Left kidney (tissue), 2 donors: Measurements from ENCODE around the gene HMX3. TPM values are rescaled to one million over a fixed set of nuclear protein-coding genes. Genes with fewer than 3 reads are reported as not detected.
"Not testable (repeated sequence)": the region's sequence is repeated elsewhere in the genome, so short reads cannot be mapped to it uniquely, and the experiment has no call there.

Experiments used
- DNase-seq: peaks from one replicate; pipeline ENCODE4 v3.0.0-alpha.2; 2013
- polyA plus RNA-seq: library from polyadenylated mRNA; unstranded; fragments of 120-200 nt; gene quantifications from one replicate; pipeline ENCODE4 v1.2.1, GENCODE V29; 2013; ENCODE audit not compliant: insufficient read length

The HMX3 gene
- polyA plus RNA-seq, 1 donor = not detected

- DNase-seq = no peak
Measured at GRCh38 chr10:123175389-123176387, 39.9 kb downstream of the HMX3 start.

- DNase-seq = not testable (repeated sequence)
Measured at GRCh38 chr10:123178390-123178789, 42.6 kb downstream of the HMX3 start.

- no peak for DNase-seq
Measured at GRCh38 chr10:123180101-123181090, 44.6 kb downstream of the HMX3 start.

- no peak for DNase-seq
Measured at GRCh38 chr10:123183724-123184123, 48.0 kb downstream of the HMX3 start.

- DNase-seq = no peak
Measured at GRCh38 chr10:123187781-123188180, 52.0 kb downstream of the HMX3 start.

Other genes starting within 250 kb of the HMX3 start
- gene FAM24A, start 225.4 kb upstream of the HMX3 start, polyA plus RNA-seq = not detected
- 24.5 TPM for gene C10orf88, start 181.7 kb upstream of the HMX3 start, polyA plus RNA-seq
- 12.7 TPM for gene PSTK, start 155.6 kb upstream of the HMX3 start, polyA plus RNA-seq
- gene IKZF5, start 127.2 kb upstream of the HMX3 start, polyA plus RNA-seq = 27.5 TPM
- gene ACADSB, start 127.0 kb upstream of the HMX3 start, polyA plus RNA-seq = 31.1 TPM
- 0.75 TPM for gene HMX2, start 12.2 kb downstream of the HMX3 start, polyA plus RNA-seq
- 139 TPM for gene BUB3, start 18.4 kb downstream of the HMX3 start, polyA plus RNA-seq